Measurements from ENCODE around the gene AARS1. TPM values are rescaled to one million over a fixed set of nuclear protein-coding genes. Genes with fewer than 3 reads are reported as not detected.
"Not testable (repeated sequence)": the region's sequence is repeated elsewhere in the genome, so short reads cannot be mapped to it uniquely, and the experiment has no call there.

The AARS1 gene
- total RNA-seq (2021; fragmentation: NEBNext Ultra II Directional; extraction: Animal tissue kit (Norgen Biotek cat#: 25700)), result 10 to 100 TPM; 82.3 to 99.1 (median 84.9) TPM
- long read RNA-seq, transcript AARS-201 (21 exons, 3,477 nt), result major isoform, 51 of 75 reads
- long read RNA-seq, partial matches to known transcripts, result 15 of 75 reads
- long read RNA-seq, other reads (novel, unspliced or antisense), result 9 of 75 reads

DNA sequence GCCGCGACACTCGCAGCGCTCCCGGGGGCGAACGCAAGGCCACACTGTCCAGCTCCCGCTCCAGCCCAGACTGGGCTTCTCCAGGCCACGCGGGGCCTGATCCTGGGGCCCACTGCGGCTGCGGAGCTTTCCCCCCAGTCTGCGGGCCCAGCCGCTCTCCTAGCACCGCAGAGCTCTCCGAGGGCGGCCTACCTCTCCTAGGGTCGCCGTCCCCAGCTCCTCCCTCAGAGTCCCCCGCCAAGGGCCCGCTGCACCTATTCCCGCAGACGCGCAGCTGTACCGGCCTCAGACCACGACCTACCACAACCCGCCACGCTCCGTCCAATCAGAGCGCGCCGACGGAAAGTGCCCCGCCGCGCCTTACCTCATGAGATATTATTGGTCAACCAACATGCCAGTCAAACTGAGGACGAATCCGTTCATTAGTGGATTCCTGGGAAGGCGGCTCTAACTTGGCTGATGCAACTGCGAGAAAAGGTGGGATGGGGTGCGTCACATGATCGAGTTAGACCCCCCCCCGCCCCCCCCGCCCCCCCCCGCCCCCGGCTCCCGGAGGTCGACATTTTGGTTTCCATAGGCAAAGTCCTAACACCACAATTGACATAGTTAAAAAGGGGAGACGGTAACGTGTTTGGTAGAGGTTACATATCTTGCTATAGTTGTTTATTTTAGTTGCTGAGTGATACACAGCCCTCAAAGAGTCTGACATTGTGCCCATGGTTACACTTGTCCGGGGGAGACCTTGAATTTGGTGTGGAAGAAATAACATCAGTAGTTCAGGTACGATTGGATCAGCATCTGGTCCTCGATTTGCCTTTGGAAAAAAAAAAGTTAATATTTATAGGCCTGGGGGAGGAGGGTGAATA lies at the start of gene AARS1:
Gene AARS1 (minus strand): TSS at position 278 of the 866 bp plus-strand sequence. CDS start 6,743 bp downstream, outside the sequence.
- peaks cover 2% of the 10 kb centered on the region; the same call in 1 of the 2 replicates for H3K27me3 Mint-ChIP-seq (ENCODE audit: insufficient read depth)
- peak; percentile 100 for DNase-seq
- peak within 1 kb of the TSS; percentile 99 for H3K27ac Mint-ChIP-seq
- peaks cover 20% of the 10 kb centered on the region for H3K4me1 Mint-ChIP-seq (ENCODE audit: low read depth)
- peaks cover 11% of the 10 kb centered on the region; the same call in 1 of the 2 replicates for H3K36me3 Mint-ChIP-seq (ENCODE audit: low read depth)
- TF ChIP-seq CTCF (IDR thresholded peaks at IDR 0.05), result no peak
- no peaks in the 10 kb centered on the region for H3K9me3 Mint-ChIP-seq
- peak within 1 kb of the TSS; percentile 99 for H3K4me3 Mint-ChIP-seq

DNA sequence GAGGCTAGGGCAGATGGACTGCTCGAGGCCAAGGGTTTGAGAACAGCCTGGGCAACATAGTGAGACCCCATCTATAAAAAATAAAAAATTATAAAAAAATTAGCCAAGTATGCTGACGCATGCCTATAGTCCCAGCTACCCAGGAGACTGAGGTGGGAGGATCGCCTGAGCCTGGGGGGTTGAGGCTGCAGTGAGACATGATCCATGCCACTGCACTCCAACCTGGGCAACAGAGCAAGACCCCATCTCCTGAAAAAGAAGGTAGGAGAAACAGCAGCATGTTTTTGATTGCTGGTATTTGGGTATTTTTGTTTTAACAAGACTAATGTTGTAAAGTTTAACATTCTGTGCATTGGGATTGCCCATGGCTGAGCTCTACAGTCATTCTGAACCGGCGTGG lies 48.5 kb upstream of the AARS1 start:
- Mint-ChIP-seq H3K4me3 (no peak overlapping the region), H3K9me3 (no peaks in the 10 kb centered on the region), H3K36me3 (ENCODE audit: low read depth) (peaks cover 9% of the 10 kb centered on the region; the same call in 1 of the 2 replicates), H3K4me1 (ENCODE audit: low read depth) (no peaks in the 10 kb centered on the region), H3K27ac (no peak overlapping the region), H3K27me3 (ENCODE audit: insufficient read depth) (peaks cover 2% of the 10 kb centered on the region)
- no peak for TF ChIP-seq CTCF (IDR thresholded peaks at IDR 0.05)
- DNase-seq, result no peak

GRCh38 chr16:70332728-70333127 lies 43.4 kb upstream of the AARS1 start:
- H3K9me3 Mint-ChIP-seq; H3K4me3 Mint-ChIP-seq; H3K4me1 Mint-ChIP-seq (ENCODE audit: low read depth); DNase-seq; H3K27me3 Mint-ChIP-seq (ENCODE audit: insufficient read depth): not testable (repeated sequence)
- Mint-ChIP-seq H3K36me3 (ENCODE audit: low read depth) (peaks cover 14% of the 10 kb centered on the region), H3K27ac (peak overlapping the region; percentile 37; the same call in 1 of the 2 replicates)

DNA sequence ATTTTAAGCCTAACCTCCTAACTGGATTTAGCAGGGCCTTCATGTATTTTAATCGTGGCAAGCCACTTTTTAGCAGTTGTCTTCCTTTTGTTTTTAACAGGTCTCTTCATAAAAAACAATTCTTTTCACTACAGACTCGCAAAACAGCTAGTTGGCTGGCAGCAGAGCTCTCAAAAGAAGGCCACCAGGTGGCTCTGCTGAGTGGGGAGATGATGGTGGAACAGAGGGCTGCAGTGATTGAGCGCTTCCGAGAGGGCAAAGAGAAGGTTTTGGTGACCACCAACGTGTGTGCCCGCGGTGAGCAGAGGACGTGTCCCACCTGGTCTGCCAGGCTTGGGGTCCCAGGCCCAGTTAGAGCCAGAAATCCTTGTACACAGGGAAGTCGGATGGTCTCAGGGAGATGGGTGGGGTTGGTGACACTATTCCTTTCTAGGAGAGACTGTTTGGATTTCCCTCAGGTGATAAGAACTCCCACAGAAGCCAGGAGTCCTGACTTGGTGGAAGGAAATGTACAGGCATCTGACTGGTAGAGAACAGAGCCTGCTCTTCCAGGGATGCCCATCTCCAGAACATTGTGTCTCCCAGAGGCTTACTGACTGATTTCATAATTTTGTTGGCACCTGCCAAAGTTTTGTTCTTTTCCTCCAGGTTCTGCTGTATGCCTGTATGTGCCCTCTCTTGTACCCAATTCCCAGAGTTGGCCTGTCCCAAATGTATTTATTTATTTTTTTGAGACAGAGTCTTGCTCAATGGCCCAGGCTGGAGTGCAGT lies 42.5 kb upstream of the AARS1 start:
- DNase-seq, result no peak
- H3K9me3 Mint-ChIP-seq, result no peaks in the 10 kb centered on the region
- H3K4me1 Mint-ChIP-seq (ENCODE audit: low read depth), result no peaks in the 10 kb centered on the region
- no peak overlapping the region for H3K27ac Mint-ChIP-seq
- no peak overlapping the region for H3K4me3 Mint-ChIP-seq
- H3K27me3 Mint-ChIP-seq (ENCODE audit: insufficient read depth), result no peaks in the 10 kb centered on the region; the same call in 1 of the 2 replicates
- peak; percentile 74 for TF ChIP-seq CTCF (IDR thresholded peaks at IDR 0.05)
- peaks cover 14% of the 10 kb centered on the region for H3K36me3 Mint-ChIP-seq (ENCODE audit: low read depth)

DNA sequence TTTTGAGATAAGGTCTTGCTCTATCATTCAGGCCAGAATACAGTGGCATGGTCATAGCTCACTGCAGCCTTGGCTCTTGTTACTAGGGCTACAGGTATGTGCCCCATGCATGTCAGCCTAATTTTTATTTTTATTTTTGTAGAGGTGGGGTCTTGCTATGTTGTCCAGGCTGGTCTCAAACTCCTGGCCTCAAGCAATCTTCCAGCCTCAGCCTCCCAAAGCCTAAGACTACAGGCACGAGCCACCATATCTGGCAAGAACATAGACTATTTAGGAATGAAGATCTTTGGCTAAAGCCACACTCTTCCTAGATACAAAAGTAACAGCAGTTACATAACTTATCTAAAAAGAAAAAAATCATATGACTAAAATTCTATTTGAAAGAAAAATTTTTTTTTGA lies 41.8 kb upstream of the AARS1 start:
- no peaks in the 10 kb centered on the region; the same call in 1 of the 2 replicates for H3K27me3 Mint-ChIP-seq (ENCODE audit: insufficient read depth)
- no peaks in the 10 kb centered on the region for H3K9me3 Mint-ChIP-seq
- H3K27ac Mint-ChIP-seq, result no peak overlapping the region
- peaks cover 14% of the 10 kb centered on the region for H3K36me3 Mint-ChIP-seq (ENCODE audit: low read depth)
- no peak overlapping the region for H3K4me3 Mint-ChIP-seq
- no peaks in the 10 kb centered on the region for H3K4me1 Mint-ChIP-seq (ENCODE audit: low read depth)
- no peak for DNase-seq
- no peak for TF ChIP-seq CTCF (IDR thresholded peaks at IDR 0.05)
